K562 (cell line): Measurements from ENCODE around the gene CBX4. TPM values are rescaled to one million over a fixed set of nuclear protein-coding genes. Genes with fewer than 3 reads are reported as not detected.

Experiments
- CBX5 ChIP-seq: IDR thresholded peaks from 2 replicates; pipeline ENCODE4 v1.6.1; 2014; ENCODE audit warnings: low read depth, borderline replicate concordance
- CHCHD3 ChIP-seq: fragments of 250-450 bp; sonication (Bioruptor Pico); IDR thresholded peaks from 2 replicates; pipeline ENCODE4 v2.1.2; 2022; ENCODE audit warnings: mild to moderate bottlenecking
- EWSR1 ChIP-seq: fragments of 450-650 bp; IDR thresholded peaks from 2 replicates; pipeline ENCODE4 v1.6.1; 2018; ENCODE audit warnings: borderline replicate concordance, mild to moderate bottlenecking, low read depth, moderate library complexity; ENCODE audit not compliant: partially characterized antibody
- HEY1 ChIP-seq: fragments of 250-450 bp; sonication (Bioruptor Pico); IDR thresholded peaks from 2 replicates; pipeline ENCODE4 v1.5.0; 2020; ENCODE audit warnings: mild to moderate bottlenecking, moderate library complexity, borderline replicate concordance
- MED1 ChIP-seq: sonication (generic); formaldehyde crosslinking; IDR thresholded peaks from 2 replicates; pipeline ENCODE4 v1.8.1; 2023; ENCODE audit warnings: missing genetic modification reagents, borderline replicate concordance
- MEIS2 ChIP-seq: fragments of 450-650 bp; IDR thresholded peaks from 2 replicates; pipeline ENCODE4 v1.6.1; 2014; ENCODE audit warnings: mild to moderate bottlenecking; ENCODE audit not compliant: partially characterized antibody
- NCOA6 ChIP-seq: fragments of 450-650 bp; IDR thresholded peaks from 2 replicates; pipeline ENCODE4 v1.6.1; 2017; ENCODE audit warnings: mild to moderate bottlenecking
- RCOR1 ChIP-seq, 2 experiments: IDR thresholded peaks; 2 replicates each; pipeline ENCODE4 v1.6.1; 2012; ENCODE audit warnings: low read depth in 2 of 2, low read length in 2 of 2, borderline replicate concordance in 1 of 2, improper control_type of control experiment in 1 of 2
- ZC3H11A ChIP-seq: IDR thresholded peaks from 2 replicates; pipeline ENCODE4 v1.6.1; 2012; ENCODE audit warnings: low read depth, low read length, improper control_type of control experiment
- ZNF124 ChIP-seq: sonication (generic); formaldehyde crosslinking; IDR thresholded peaks from 2 replicates; pipeline ENCODE4 v1.8.1; 2022; ENCODE audit warnings: missing genetic modification reagents
- ZNF184 ChIP-seq: sonication (generic); formaldehyde crosslinking; IDR thresholded peaks from 2 replicates; pipeline ENCODE4 v1.5.0; 2020; ENCODE audit warnings: missing genetic modification reagents
- ZNF23 ChIP-seq: fragments of 250-450 bp; sonication (Bioruptor Pico); IDR thresholded peaks from 2 replicates; pipeline ENCODE4 v1.4.0; 2020; ENCODE audit warnings: mild to moderate bottlenecking
- ZNF311 ChIP-seq: fragments of 250-450 bp; sonication (Bioruptor Pico); IDR thresholded peaks from 2 replicates; pipeline ENCODE4 v1.4.0; 2020; ENCODE audit warnings: mild to moderate bottlenecking, moderate library complexity
- polyA plus RNA-seq, 8 experiments: library from polyadenylated mRNA; depleted of rRNA in 4 of 8; stranded (reverse) in 5 of 8; unstranded in 3 of 8; fragments of >200 nt; fragmentation: Nextera tagmentation in 2 of 8; fragmentation: Illumina TruSeq in 1 of 8; extraction: Ambion mirVana in 2 of 8; extraction: Trizol in 1 of 8; gene quantifications; 2 replicates each; pipeline versions ENCODE4 v1.2.1 to v1.2.3, GENCODE V29; 2011 to 2014; ENCODE audit warnings: inconsistent platforms in 1 of 8, missing spikeins in 1 of 8
- total RNA-seq, 7 experiments: library from RNA; depleted of rRNA in 6 of 7; stranded (reverse); fragments of >200 nt in 6 of 7; fragmentation: Illumina TruSeq in 2 of 7; extraction: Trizol in 2 of 7; gene quantifications; 2 replicates each; pipeline versions ENCODE4 v1.2.1 to v1.2.3, GENCODE V29; 2011 to 2021; ENCODE audit warnings: low replicate concordance in 1 of 7
- TF ChIP-seq, protein P1 (sequence below), 2 experiments: fragments of 450-650 bp; IDR thresholded peaks; 2 replicates each; pipeline ENCODE4 v1.6.1; 2018; ENCODE audit warnings: mild to moderate bottlenecking in 2 of 2, low read depth in 1 of 2; ENCODE audit not compliant: partially characterized antibody in 2 of 2
- TF ChIP-seq, protein P2 (sequence below): conservative IDR thresholded peaks from 2 replicates; pipeline ENCODE4 v1.6.1; 2011; ENCODE audit warnings: low read depth, mild to moderate bottlenecking, low read length; ENCODE audit not compliant: control insufficient read depth
- TF ChIP-seq, protein P3 (sequence below): fragments of 250-450 bp; sonication (Bioruptor Pico); IDR thresholded peaks from 2 replicates; pipeline ENCODE4 v1.8.0; 2022; ENCODE audit warnings: moderate library complexity, mild to moderate bottlenecking, inconsistent platforms
- TF ChIP-seq, protein P4 (sequence below), 2 experiments: IDR thresholded peaks; 2 replicates each; pipeline ENCODE4 v1.6.1; 2012; ENCODE audit warnings: improper control_type of control experiment in 2 of 2, low read depth in 2 of 2, low read length in 2 of 2, borderline replicate concordance in 1 of 2

CBX4 gene
- total and polyA plus RNA-seq, 9 of the 15 experiments (the other 6 are each of a cell fraction or from before 2014, with no cell fraction given) = 0.98 to 50.5 (median 10.0) TPM

DNA sequence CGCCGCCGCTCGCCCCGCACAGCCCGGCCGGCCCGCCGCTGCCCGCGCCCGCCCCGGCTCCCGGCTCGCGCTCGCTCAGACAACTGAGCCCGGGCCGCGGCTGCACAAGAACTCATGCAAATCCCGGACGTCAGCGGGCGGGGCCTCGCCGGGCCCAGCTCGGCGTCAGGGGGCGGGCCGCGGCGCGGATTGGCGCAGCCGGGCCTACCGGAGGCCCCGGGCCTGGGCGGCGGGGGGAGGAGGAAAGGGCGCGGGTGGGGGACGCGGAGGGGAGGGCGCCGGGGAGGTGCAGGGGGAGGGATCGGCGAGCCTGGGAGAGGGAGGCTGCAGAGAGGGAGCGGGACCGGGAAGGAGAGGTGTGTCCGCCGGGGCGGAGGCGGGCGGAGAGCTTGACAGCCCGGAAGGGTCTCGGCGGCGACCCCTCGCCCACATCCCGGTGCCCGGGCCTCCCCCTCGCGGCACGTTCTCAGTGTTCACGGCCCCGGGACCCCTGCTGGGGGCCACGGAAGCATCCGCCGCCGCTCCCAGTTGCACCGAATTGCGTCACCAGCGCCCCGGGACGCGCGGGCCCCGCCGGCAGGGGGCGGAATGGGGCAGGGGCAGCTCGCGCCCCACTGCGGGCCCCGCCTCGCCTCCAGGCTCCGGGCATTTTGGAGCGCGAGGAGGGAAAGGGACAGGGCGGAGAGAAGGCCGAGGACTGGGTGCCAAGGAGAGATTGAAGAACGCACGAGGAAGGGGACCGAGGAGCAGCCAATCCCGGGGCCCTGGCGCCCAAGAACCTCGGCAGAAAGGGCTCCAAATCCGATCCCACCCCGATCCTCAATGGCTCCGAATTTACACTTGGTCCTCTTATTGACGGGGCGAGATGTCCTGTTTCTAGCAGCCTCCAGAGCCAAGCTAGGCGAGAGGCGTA, at the start of gene CBX4 (continued):
- TF ChIP-seq ZNF23 (CRISPR knock-in tag) (no peak), ZNF311 (no peak; the same call in 1 of the 2 replicates), MED1 (CRISPR knock-in tag) (no peak), HEY1 (CRISPR knock-in tag) (no peak), ZNF184 (CRISPR knock-in tag) (no peak), CHCHD3 (CRISPR knock-in tag) (no peak), RCOR1 (IDR thresholded peaks at IDR 0.05; ENCODE audit: borderline replicate concordance in 1 of 2, low read depth in 2 of 2, low read length in 2 of 2) (peak in 1 of 2 experiments; percentile 84; a peak in 2 of 4 replicates), NCOA6 (no peak), CBX5 (no peak), MEIS2 (no peak), EWSR1 (no peak), ZNF124 (CRISPR knock-in tag) (peak; percentile 40; the same call in 1 of the 2 replicates), ZC3H11A (no peak)
- TF ChIP-seq, protein P1, sequence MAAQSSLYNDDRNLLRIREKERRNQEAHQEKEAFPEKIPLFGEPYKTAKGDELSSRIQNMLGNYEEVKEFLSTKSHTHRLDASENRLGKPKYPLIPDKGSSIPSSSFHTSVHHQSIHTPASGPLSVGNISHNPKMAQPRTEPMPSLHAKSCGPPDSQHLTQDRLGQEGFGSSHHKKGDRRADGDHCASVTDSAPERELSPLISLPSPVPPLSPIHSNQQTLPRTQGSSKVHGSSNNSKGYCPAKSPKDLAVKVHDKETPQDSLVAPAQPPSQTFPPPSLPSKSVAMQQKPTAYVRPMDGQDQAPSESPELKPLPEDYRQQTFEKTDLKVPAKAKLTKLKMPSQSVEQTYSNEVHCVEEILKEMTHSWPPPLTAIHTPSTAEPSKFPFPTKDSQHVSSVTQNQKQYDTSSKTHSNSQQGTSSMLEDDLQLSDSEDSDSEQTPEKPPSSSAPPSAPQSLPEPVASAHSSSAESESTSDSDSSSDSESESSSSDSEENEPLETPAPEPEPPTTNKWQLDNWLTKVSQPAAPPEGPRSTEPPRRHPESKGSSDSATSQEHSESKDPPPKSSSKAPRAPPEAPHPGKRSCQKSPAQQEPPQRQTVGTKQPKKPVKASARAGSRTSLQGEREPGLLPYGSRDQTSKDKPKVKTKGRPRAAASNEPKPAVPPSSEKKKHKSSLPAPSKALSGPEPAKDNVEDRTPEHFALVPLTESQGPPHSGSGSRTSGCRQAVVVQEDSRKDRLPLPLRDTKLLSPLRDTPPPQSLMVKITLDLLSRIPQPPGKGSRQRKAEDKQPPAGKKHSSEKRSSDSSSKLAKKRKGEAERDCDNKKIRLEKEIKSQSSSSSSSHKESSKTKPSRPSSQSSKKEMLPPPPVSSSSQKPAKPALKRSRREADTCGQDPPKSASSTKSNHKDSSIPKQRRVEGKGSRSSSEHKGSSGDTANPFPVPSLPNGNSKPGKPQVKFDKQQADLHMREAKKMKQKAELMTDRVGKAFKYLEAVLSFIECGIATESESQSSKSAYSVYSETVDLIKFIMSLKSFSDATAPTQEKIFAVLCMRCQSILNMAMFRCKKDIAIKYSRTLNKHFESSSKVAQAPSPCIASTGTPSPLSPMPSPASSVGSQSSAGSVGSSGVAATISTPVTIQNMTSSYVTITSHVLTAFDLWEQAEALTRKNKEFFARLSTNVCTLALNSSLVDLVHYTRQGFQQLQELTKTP (IDR thresholded peaks at IDR 0.05; ENCODE audit: low read depth in 1 of 2, partially characterized antibody in 2 of 2) = no peak
- TF ChIP-seq, protein P2, sequence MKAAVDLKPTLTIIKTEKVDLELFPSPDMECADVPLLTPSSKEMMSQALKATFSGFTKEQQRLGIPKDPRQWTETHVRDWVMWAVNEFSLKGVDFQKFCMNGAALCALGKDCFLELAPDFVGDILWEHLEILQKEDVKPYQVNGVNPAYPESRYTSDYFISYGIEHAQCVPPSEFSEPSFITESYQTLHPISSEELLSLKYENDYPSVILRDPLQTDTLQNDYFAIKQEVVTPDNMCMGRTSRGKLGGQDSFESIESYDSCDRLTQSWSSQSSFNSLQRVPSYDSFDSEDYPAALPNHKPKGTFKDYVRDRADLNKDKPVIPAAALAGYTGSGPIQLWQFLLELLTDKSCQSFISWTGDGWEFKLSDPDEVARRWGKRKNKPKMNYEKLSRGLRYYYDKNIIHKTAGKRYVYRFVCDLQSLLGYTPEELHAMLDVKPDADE = peak; percentile 68; the same call in 1 of the 2 replicates
- TF ChIP-seq, protein P3, sequence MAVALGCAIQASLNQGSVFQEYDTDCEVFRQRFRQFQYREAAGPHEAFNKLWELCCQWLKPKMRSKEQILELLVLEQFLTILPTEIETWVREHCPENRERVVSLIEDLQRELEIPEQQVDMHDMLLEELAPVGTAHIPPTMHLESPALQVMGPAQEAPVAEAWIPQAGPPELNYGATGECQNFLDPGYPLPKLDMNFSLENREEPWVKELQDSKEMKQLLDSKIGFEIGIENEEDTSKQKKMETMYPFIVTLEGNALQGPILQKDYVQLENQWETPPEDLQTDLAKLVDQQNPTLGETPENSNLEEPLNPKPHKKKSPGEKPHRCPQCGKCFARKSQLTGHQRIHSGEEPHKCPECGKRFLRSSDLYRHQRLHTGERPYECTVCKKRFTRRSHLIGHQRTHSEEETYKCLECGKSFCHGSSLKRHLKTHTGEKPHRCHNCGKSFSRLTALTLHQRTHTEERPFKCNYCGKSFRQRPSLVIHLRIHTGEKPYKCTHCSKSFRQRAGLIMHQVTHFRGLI (CRISPR knock-in tag) = no peak
- TF ChIP-seq, protein P4, sequence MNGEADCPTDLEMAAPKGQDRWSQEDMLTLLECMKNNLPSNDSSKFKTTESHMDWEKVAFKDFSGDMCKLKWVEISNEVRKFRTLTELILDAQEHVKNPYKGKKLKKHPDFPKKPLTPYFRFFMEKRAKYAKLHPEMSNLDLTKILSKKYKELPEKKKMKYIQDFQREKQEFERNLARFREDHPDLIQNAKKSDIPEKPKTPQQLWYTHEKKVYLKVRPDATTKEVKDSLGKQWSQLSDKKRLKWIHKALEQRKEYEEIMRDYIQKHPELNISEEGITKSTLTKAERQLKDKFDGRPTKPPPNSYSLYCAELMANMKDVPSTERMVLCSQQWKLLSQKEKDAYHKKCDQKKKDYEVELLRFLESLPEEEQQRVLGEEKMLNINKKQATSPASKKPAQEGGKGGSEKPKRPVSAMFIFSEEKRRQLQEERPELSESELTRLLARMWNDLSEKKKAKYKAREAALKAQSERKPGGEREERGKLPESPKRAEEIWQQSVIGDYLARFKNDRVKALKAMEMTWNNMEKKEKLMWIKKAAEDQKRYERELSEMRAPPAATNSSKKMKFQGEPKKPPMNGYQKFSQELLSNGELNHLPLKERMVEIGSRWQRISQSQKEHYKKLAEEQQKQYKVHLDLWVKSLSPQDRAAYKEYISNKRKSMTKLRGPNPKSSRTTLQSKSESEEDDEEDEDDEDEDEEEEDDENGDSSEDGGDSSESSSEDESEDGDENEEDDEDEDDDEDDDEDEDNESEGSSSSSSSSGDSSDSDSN (IDR thresholded peaks at IDR 0.05; ENCODE audit: borderline replicate concordance in 1 of 2, low read depth in 2 of 2, low read length in 2 of 2) = peak in 1 of 2 experiments; percentile 65; a peak in 1 of 4 replicates
